ENCODE data around the gene DGKI.
"Not testable (repeated sequence)": the region's sequence is repeated elsewhere in the genome, so short reads cannot be mapped to it uniquely, and the experiment has no call there.

DGKI gene

GRCh38 chr7:137834552-137834951, 12.2 kb downstream of the DGKI start:
- no peak for DNase-seq (ENCODE audit: low spot score)
- TF ChIP-seq, protein P1, sequence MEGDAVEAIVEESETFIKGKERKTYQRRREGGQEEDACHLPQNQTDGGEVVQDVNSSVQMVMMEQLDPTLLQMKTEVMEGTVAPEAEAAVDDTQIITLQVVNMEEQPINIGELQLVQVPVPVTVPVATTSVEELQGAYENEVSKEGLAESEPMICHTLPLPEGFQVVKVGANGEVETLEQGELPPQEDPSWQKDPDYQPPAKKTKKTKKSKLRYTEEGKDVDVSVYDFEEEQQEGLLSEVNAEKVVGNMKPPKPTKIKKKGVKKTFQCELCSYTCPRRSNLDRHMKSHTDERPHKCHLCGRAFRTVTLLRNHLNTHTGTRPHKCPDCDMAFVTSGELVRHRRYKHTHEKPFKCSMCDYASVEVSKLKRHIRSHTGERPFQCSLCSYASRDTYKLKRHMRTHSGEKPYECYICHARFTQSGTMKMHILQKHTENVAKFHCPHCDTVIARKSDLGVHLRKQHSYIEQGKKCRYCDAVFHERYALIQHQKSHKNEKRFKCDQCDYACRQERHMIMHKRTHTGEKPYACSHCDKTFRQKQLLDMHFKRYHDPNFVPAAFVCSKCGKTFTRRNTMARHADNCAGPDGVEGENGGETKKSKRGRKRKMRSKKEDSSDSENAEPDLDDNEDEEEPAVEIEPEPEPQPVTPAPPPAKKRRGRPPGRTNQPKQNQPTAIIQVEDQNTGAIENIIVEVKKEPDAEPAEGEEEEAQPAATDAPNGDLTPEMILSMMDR (IDR thresholded peaks at IDR 0.05; ENCODE audit: borderline replicate concordance, control extremely low read depth, extremely low read depth, insufficient read depth, missing control alignments): no peak
- in situ Hi-C loops (cut with MboI; ENCODE audit: low sequenced_read_pairs, unreplicated experiment): no loop called here

- not testable (repeated sequence) for DNase-seq (ENCODE audit: low spot score)
These were observed 13.8 kb downstream of the DGKI start for GRCh38 chr7:137832990-137833389.

GRCh38 chr7:137832382-137832781, 14.4 kb downstream of the DGKI start:
- TF ChIP-seq, protein P1 (IDR thresholded peaks at IDR 0.05; ENCODE audit: borderline replicate concordance, control extremely low read depth, extremely low read depth, insufficient read depth, missing control alignments): no peak
- in situ Hi-C loops (cut with MboI; ENCODE audit: low sequenced_read_pairs, unreplicated experiment): no loop called here
- no peak for DNase-seq (ENCODE audit: low spot score)

More at GRCh38 chr7:137832990-137833389, 13.8 kb downstream of the DGKI start:
- in situ Hi-C loops (cut with MboI; ENCODE audit: low sequenced_read_pairs, unreplicated experiment): not testable (repeated sequence)

DNA sequence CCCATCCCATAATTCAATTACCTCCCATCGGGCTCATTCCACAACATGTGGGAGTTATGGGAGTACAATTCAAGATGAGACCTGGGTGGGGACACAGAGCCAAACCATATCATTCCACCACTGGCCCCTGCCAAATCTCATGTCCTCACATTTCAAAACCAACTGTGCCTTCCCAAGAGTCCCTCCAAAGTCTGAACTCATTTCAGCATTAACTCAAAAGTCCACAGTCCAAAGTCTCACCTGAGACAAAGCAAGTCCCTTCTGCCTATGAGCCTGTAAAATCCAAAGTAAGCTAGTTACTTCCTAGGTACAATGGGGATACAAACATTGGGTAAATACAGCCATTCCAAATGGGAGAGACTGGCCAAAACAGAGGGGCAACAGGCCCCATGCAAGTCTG, 15.2 kb downstream of the DGKI start:
- DNase-seq (ENCODE audit: low spot score); in situ Hi-C loops (cut with MboI; ENCODE audit: low sequenced_read_pairs, unreplicated experiment): not testable (repeated sequence)

DNA sequence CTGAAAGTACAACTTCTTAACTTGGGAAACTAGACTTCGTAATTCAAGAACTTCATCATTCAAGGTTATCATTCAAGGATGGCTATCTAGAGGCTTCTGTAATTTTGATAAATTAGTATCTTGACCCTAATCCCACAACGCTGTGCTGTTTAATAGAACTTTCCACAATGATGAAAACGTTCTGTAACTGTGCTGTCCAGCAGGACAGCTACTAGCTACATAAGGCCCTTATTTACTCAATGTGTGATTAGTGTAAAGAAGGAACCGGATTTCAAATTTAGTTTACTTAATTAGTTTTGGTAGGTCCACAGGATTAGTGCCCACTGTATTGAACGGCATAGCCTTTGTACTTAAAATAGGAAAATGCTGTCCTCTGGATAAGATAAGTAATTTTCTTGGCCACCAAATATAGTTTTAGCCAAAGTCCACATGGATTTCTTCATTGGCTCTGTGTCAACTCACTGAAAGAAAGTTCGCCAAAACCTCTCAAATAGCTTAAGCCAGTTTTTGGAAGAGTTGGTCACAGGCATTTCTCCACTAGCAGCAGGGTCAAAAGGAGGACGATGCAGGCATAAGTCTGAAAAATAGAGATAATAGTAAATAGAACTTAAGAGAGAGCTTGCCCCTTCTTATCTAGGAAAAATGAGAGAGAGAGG, 17.3 kb downstream of the DGKI start:
- in situ Hi-C loops (cut with MboI; ENCODE audit: low sequenced_read_pairs, unreplicated experiment): no loop called here
- DNase-seq (ENCODE audit: low spot score): no peak
- TF ChIP-seq, protein P1 (IDR thresholded peaks at IDR 0.05; ENCODE audit: borderline replicate concordance, control extremely low read depth, extremely low read depth, insufficient read depth, missing control alignments): no peak

GRCh38 chr7:137828456-137828855, 18.3 kb downstream of the DGKI start:
- TF ChIP-seq, protein P1 (IDR thresholded peaks at IDR 0.05; ENCODE audit: borderline replicate concordance, control extremely low read depth, extremely low read depth, insufficient read depth, missing control alignments): no peak
- no peak for DNase-seq (ENCODE audit: low spot score)
- in situ Hi-C loops (cut with MboI; ENCODE audit: low sequenced_read_pairs, unreplicated experiment): no loop called here

DNA sequence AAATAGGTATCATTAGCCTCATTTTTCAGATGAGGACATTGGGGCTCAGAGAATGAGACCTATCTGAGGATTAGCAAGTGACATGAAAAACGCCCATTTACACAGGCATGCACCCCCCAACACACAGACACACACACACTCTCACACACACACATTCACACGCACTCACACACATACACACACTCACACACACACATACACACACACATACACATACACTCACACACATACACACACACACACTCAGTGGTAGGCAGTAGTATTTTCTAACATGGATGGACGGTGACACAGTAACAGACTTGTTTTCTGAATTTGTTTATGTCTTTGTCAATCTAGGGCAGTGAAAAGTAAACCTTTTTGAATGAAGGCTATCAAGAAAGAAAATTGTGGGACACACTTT, 21.3 kb downstream of the DGKI start:
- in situ Hi-C loops (cut with MboI; ENCODE audit: low sequenced_read_pairs, unreplicated experiment): no loop called here
- TF ChIP-seq, protein P1 (IDR thresholded peaks at IDR 0.05; ENCODE audit: borderline replicate concordance, control extremely low read depth, extremely low read depth, insufficient read depth, missing control alignments): no peak
- DNase-seq (ENCODE audit: low spot score): no peak

All from GM13976 (cell line).